ENCODE data around the gene TNFAIP2. TPM values are rescaled to one million over a fixed set of nuclear protein-coding genes. Genes with fewer than 3 reads are reported as not detected.
"Not testable (repeated sequence)": the region's sequence is repeated elsewhere in the genome, so short reads cannot be mapped to it uniquely, and the experiment has no call there.

Gene TNFAIP2
- total RNA-seq, 2 donors from 2014 or later: 6.3 to 20.6 TPM

- ATAC-seq: not testable (repeated sequence)
Observed at GRCh38 chr14:103117499-103117898, 5.8 kb upstream of the TNFAIP2 start.

GRCh38 chr14:103118018-103118662 is 5.1 kb upstream of the TNFAIP2 start:
- ATAC-seq (no peak), DNase-seq (no peak)
- H3K9me3 ChIP-seq (ENCODE audit: control insufficient read depth, low read length, poor library complexity, severe bottlenecking): no peaks in the 10 kb centered on the region
- peaks cover 18% of the 10 kb centered on the region for H3K4me1 Mint-ChIP-seq
- no peak overlapping the region for H3K4me3 Mint-ChIP-seq
- H3K27ac Mint-ChIP-seq: no peak overlapping the region
- no peaks in the 10 kb centered on the region for H3K36me3 Mint-ChIP-seq (ENCODE audit: low read depth)
- peaks cover 19% of the 10 kb centered on the region for H3K27me3 Mint-ChIP-seq

More at GRCh38 chr14:103117499-103117898, 5.8 kb upstream of the TNFAIP2 start:
- not testable (repeated sequence) for H3K27ac Mint-ChIP-seq; H3K36me3 Mint-ChIP-seq (ENCODE audit: low read depth); H3K9me3 ChIP-seq (ENCODE audit: control insufficient read depth, low read length, poor library complexity, severe bottlenecking); H3K4me3 Mint-ChIP-seq; DNase-seq
- H3K27me3 Mint-ChIP-seq: peaks cover 19% of the 10 kb centered on the region
- peaks cover 19% of the 10 kb centered on the region for H3K4me1 Mint-ChIP-seq

- Mint-ChIP-seq H3K27me3 (peaks cover 19% of the 10 kb centered on the region), H3K36me3 (ENCODE audit: low read depth) (no peaks in the 10 kb centered on the region), H3K4me3 (no peak overlapping the region), H3K27ac (no peak overlapping the region), H3K4me1 (peaks cover 16% of the 10 kb centered on the region)
- DNase-seq (no peak), ATAC-seq (peak; percentile 58)
- H3K9me3 ChIP-seq (ENCODE audit: control insufficient read depth, low read length, poor library complexity, severe bottlenecking): no peaks in the 10 kb centered on the region
Observed at GRCh38 chr14:103118663-103119404, 4.4 kb upstream of the TNFAIP2 start.

GRCh38 chr14:103119527-103119926 is 3.7 kb upstream of the TNFAIP2 start:
- DNase-seq; H3K9me3 ChIP-seq (ENCODE audit: control insufficient read depth, low read length, poor library complexity, severe bottlenecking); H3K4me3 Mint-ChIP-seq; H3K27ac Mint-ChIP-seq; ATAC-seq; H3K36me3 Mint-ChIP-seq (ENCODE audit: low read depth): not testable (repeated sequence)
- Mint-ChIP-seq H3K27me3 (peaks cover 24% of the 10 kb centered on the region), H3K4me1 (peaks cover 19% of the 10 kb centered on the region)

- H3K9me3 ChIP-seq (ENCODE audit: control insufficient read depth, low read length, poor library complexity, severe bottlenecking): no peaks in the 10 kb centered on the region
- H3K4me3 Mint-ChIP-seq: no peak overlapping the region
- peaks cover 11% of the 10 kb centered on the region for H3K4me1 Mint-ChIP-seq
- H3K27me3 Mint-ChIP-seq: peaks cover 24% of the 10 kb centered on the region
- ATAC-seq (no peak), DNase-seq (no peak)
- H3K27ac Mint-ChIP-seq: no peak overlapping the region
- no peaks in the 10 kb centered on the region for H3K36me3 Mint-ChIP-seq (ENCODE audit: low read depth)
Observed at GRCh38 chr14:103121121-103121845, 2.0 kb upstream of the TNFAIP2 start.

GRCh38 chr14:103121846-103122584 is 1.2 kb upstream of the TNFAIP2 start:
- DNase-seq (no peak), ATAC-seq (no peak)
- Mint-ChIP-seq H3K27ac (no peak overlapping the region), H3K27me3 (peaks cover 24% of the 10 kb centered on the region), H3K4me1 (peaks cover 11% of the 10 kb centered on the region), H3K4me3 (peak overlapping the region; percentile 71), H3K36me3 (ENCODE audit: low read depth) (no peaks in the 10 kb centered on the region)
- H3K9me3 ChIP-seq (ENCODE audit: control insufficient read depth, low read length, poor library complexity, severe bottlenecking): no peaks in the 10 kb centered on the region

GRCh38 chr14:103122585-103122946 is 695 bp upstream of the TNFAIP2 start:
- peak overlapping the region; percentile 39 for H3K4me3 Mint-ChIP-seq
- no peaks in the 10 kb centered on the region for H3K36me3 Mint-ChIP-seq (ENCODE audit: low read depth)
- H3K4me1 Mint-ChIP-seq: peaks cover 11% of the 10 kb centered on the region
- DNase-seq (no peak), ATAC-seq (no peak)
- H3K27ac Mint-ChIP-seq: no peak overlapping the region
- no peaks in the 10 kb centered on the region for H3K9me3 ChIP-seq (ENCODE audit: control insufficient read depth, low read length, poor library complexity, severe bottlenecking)
- H3K27me3 Mint-ChIP-seq: peaks cover 24% of the 10 kb centered on the region

- no peaks in the 10 kb centered on the region for H3K36me3 Mint-ChIP-seq (ENCODE audit: low read depth)
- DNase-seq (no peak), ATAC-seq (no peak)
- H3K27ac Mint-ChIP-seq: no peak overlapping the region
- H3K27me3 Mint-ChIP-seq: peaks cover 32% of the 10 kb centered on the region
- H3K4me3 Mint-ChIP-seq: peak overlapping the region; percentile 65
- peaks cover 11% of the 10 kb centered on the region for H3K4me1 Mint-ChIP-seq
- no peaks in the 10 kb centered on the region for H3K9me3 ChIP-seq (ENCODE audit: control insufficient read depth, low read length, poor library complexity, severe bottlenecking)
Observed at GRCh38 chr14:103123634-103124500, 606 bp downstream of the TNFAIP2 start.

GRCh38 chr14:103124501-103125001 is 1.3 kb downstream of the TNFAIP2 start:
- ATAC-seq (no peak), DNase-seq (no peak)
- H3K27me3 Mint-ChIP-seq: peaks cover 38% of the 10 kb centered on the region
- peaks cover 11% of the 10 kb centered on the region for H3K4me1 Mint-ChIP-seq
- H3K9me3 ChIP-seq (ENCODE audit: control insufficient read depth, low read length, poor library complexity, severe bottlenecking): no peaks in the 10 kb centered on the region
- H3K36me3 Mint-ChIP-seq (ENCODE audit: low read depth): no peaks in the 10 kb centered on the region
- H3K27ac Mint-ChIP-seq: no peak overlapping the region
- H3K4me3 Mint-ChIP-seq: no peak overlapping the region

GRCh38 chr14:103125098-103126070 is 2.1 kb downstream of the TNFAIP2 start:
- H3K4me1 Mint-ChIP-seq: peaks cover 11% of the 10 kb centered on the region
- DNase-seq: no peak
- H3K36me3 Mint-ChIP-seq (ENCODE audit: low read depth): no peaks in the 10 kb centered on the region
- H3K27me3 Mint-ChIP-seq: peaks cover 32% of the 10 kb centered on the region
- no peak overlapping the region for H3K27ac Mint-ChIP-seq
- H3K4me3 Mint-ChIP-seq: no peak overlapping the region
- H3K9me3 ChIP-seq (ENCODE audit: control insufficient read depth, low read length, poor library complexity, severe bottlenecking): no peaks in the 10 kb centered on the region
- no peak for ATAC-seq

GRCh38 chr14:103126088-103126872 is 3.0 kb downstream of the TNFAIP2 start:
- no peak overlapping the region for H3K27ac Mint-ChIP-seq
- H3K4me1 Mint-ChIP-seq: peaks cover 8% of the 10 kb centered on the region
- no peak for ATAC-seq
- no peaks in the 10 kb centered on the region for H3K9me3 ChIP-seq (ENCODE audit: control insufficient read depth, low read length, poor library complexity, severe bottlenecking)
- no peak for DNase-seq
- H3K4me3 Mint-ChIP-seq: no peak overlapping the region
- no peaks in the 10 kb centered on the region for H3K36me3 Mint-ChIP-seq (ENCODE audit: low read depth)
- peaks cover 35% of the 10 kb centered on the region for H3K27me3 Mint-ChIP-seq
